ENCODE measurements around the gene EYA3. TPM values are rescaled to one million over a fixed set of nuclear protein-coding genes. Genes with fewer than 3 reads are reported as not detected.

The EYA3 gene
- total RNA-seq, 1 experiment from 2014 or later: 32.7 TPM

- Mint-ChIP-seq H3K36me3 (ENCODE audit: insufficient read depth in 1 of 3, low read depth in 3 of 3) (no peaks in the 10 kb centered on the region), H3K4me3 (no peak overlapping the region), H3K27ac (no peak overlapping the region), H3K27me3 (ENCODE audit: low read depth) (peaks cover 11% of the 10 kb centered on the region), H3K9me3 (no peaks in the 10 kb centered on the region), H3K4me1 (0 out of 4 replicates have a peak, but pooled peaks cover 0 to 2% of the 10 kb centered on the region in 2 experiments)
- H3K23ac ChIP-seq (ENCODE audit: insufficient read length, low read depth, low read length): no peak overlapping the region
- no peak overlapping the region for H2BK20ac ChIP-seq (ENCODE audit: low read depth, low read length, poor library complexity, severe bottlenecking)
- H3T11ph ChIP-seq (ENCODE audit: low read length): no peak overlapping the region
- WGBS (ENCODE audit: extremely low coverage, insufficient read length, low lambda C conversion rate): no CpG with 5 or more reads among the region's 3 CpGs
- H4K8ac ChIP-seq (replicated peaks; ENCODE audit: insufficient read length, low read depth, low read length): no peak overlapping the region
- H3K27me3 ChIP-seq (ENCODE audit: insufficient read depth, low read length): no peaks in the 10 kb centered on the region
- H3K9ac ChIP-seq (ENCODE audit: extremely low read depth, insufficient read length, low read length): no peak overlapping the region
- no peak overlapping the region for H3K4me2 ChIP-seq (ENCODE audit: insufficient read depth, insufficient read length, low read length)
- H2BK15ac ChIP-seq (ENCODE audit: low read depth, low read length): no peak overlapping the region
- no peak for DNase-seq
- H3K14ac ChIP-seq (ENCODE audit: insufficient read depth, low read length): no peak overlapping the region
- H2AK5ac ChIP-seq (ENCODE audit: insufficient read length, low read length): no peak overlapping the region
- no peak overlapping the region for H3K56ac ChIP-seq (ENCODE audit: insufficient read length, low read depth, low read length)
- H2AFZ ChIP-seq (ENCODE audit: low read length): no peak overlapping the region
- H4K20me1 ChIP-seq (ENCODE audit: control insufficient read depth, insufficient read depth, insufficient read length): no peaks in the 10 kb centered on the region
- H3K4me1 ChIP-seq (ENCODE audit: insufficient read depth, low read length): no peaks in the 10 kb centered on the region
- H4K91ac ChIP-seq (ENCODE audit: insufficient read length, low read depth, low read length): no peak overlapping the region
- H4K5ac ChIP-seq (ENCODE audit: insufficient read length, low read depth, low read length): no peak overlapping the region
- H3K79me2 ChIP-seq (ENCODE audit: insufficient read depth, low read length): no peaks in the 10 kb centered on the region
- no peak overlapping the region for H2BK120ac ChIP-seq (ENCODE audit: low read depth, low read length, poor library complexity, severe bottlenecking)
- no peaks in the 10 kb centered on the region for H3K9me3 ChIP-seq (ENCODE audit: control insufficient read depth, low read depth, low read length)
- TF ChIP-seq CTCF (conservative IDR thresholded peaks at IDR 0.05): no peak
- no peak overlapping the region for H3K18ac ChIP-seq (ENCODE audit: insufficient read length, low read depth, low read length)
- no peaks in the 10 kb centered on the region for H3K79me1 ChIP-seq (ENCODE audit: insufficient read depth, low read depth, low read length, poor library complexity, severe bottlenecking)
- H3K4ac ChIP-seq (ENCODE audit: low read depth, low read length): no peak overlapping the region
- H3K23me2 ChIP-seq (ENCODE audit: insufficient read length, low read depth, low read length, poor library complexity, severe bottlenecking): no peaks in the 10 kb centered on the region
- H3K27ac ChIP-seq (ENCODE audit: insufficient read length, low read depth, low read length): no peak overlapping the region
- H2BK5ac ChIP-seq (ENCODE audit: insufficient read length, low read length): no peak overlapping the region
- no peak overlapping the region for H2BK12ac ChIP-seq (ENCODE audit: insufficient read length, low read depth, low read length)
Observed at GRCh38 chr1:28127617-28128257, 39.3 kb upstream of the EYA3 start.

Data from H9 (cell line).